ENCODE measurements around the gene DOK5.

DNA sequence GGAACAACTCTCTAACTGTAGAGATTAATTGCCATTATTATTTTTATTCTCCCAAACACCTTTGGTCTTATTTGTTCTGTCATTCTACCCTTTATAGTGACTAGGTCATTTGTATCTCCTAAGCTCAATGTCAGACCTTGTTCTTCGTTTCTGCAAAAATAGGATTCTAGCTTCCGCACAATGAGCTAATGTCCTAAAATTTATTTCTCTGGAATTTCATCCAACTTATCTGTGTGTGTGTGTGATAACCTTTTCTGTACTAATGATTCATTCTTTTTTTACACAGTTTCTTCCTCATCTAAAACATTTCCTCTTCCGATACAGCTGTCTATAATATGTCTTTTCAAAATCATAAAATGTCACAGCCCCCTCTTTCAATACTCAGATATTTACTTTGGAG lies 84.5 kb downstream of the DOK5 start:
- no peak for TF ChIP-seq POLR2A (IDR thresholded peaks at IDR 0.05; ENCODE audit: extremely low read depth, insufficient read length)
- TF ChIP-seq, protein P1, sequence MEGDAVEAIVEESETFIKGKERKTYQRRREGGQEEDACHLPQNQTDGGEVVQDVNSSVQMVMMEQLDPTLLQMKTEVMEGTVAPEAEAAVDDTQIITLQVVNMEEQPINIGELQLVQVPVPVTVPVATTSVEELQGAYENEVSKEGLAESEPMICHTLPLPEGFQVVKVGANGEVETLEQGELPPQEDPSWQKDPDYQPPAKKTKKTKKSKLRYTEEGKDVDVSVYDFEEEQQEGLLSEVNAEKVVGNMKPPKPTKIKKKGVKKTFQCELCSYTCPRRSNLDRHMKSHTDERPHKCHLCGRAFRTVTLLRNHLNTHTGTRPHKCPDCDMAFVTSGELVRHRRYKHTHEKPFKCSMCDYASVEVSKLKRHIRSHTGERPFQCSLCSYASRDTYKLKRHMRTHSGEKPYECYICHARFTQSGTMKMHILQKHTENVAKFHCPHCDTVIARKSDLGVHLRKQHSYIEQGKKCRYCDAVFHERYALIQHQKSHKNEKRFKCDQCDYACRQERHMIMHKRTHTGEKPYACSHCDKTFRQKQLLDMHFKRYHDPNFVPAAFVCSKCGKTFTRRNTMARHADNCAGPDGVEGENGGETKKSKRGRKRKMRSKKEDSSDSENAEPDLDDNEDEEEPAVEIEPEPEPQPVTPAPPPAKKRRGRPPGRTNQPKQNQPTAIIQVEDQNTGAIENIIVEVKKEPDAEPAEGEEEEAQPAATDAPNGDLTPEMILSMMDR (IDR thresholded peaks at IDR 0.05; ENCODE audit: low read depth, low read length), result no peak
- no peak for TF ChIP-seq MYC (IDR thresholded peaks at IDR 0.05; ENCODE audit: low read depth, low read length)
- TF ChIP-seq, protein P2, sequence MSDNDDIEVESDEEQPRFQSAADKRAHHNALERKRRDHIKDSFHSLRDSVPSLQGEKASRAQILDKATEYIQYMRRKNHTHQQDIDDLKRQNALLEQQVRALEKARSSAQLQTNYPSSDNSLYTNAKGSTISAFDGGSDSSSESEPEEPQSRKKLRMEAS (IDR thresholded peaks at IDR 0.05; ENCODE audit: low read depth, low read length), result no peak

All from NB4 (cell line).